ENCODE data around the gene KDSR. TPM values are rescaled to one million over a fixed set of nuclear protein-coding genes. Genes with fewer than 3 reads are reported as not detected.

KDSR gene
- total and polyA plus RNA-seq, 2 of the 13 experiments (the other 11 are each of a cell fraction or from before 2014, with no cell fraction given), result 10.4 to 20.9 TPM

GRCh38 chr18:63326011-63326410 lies 41.0 kb downstream of the KDSR start:
- Histone ChIP-seq H3K79me2 (ENCODE audit: insufficient read depth, low read length) (no peaks in the 10 kb centered on the region), H3K4me3 (replicated peaks in 1 of 3; ENCODE audit: insufficient read depth in 1 of 3, low read depth in 2 of 3, low read length in 3 of 3) (no peak overlapping the region), H3K9ac (ENCODE audit: insufficient read depth, low read depth, low read length) (no peak overlapping the region), H2AFZ (ENCODE audit: low read length) (no peak overlapping the region), H3K27me3 (ENCODE audit: control insufficient read depth in 1 of 2, insufficient read depth in 2 of 2, low read length in 2 of 2) (no peaks in the 10 kb centered on the region), H3K4me2 (ENCODE audit: low read depth, low read length) (no peak overlapping the region), H3K4me1 (ENCODE audit: insufficient read depth, low read length) (peaks cover 16% of the 10 kb centered on the region), H4K20me1 (ENCODE audit: insufficient read depth, low read length) (no peaks in the 10 kb centered on the region), H3K36me3 (replicated peaks in 1 of 2; ENCODE audit: control insufficient read depth in 1 of 2, insufficient read depth in 2 of 2, low read length in 2 of 2) (0 out of 5 replicates have a peak, but pooled peaks cover 0 to 8% of the 10 kb centered on the region in 2 experiments), H3K27ac (ENCODE audit: extremely low read length, insufficient read depth, low read length) (no peak overlapping the region), H3K9me3 (ENCODE audit: low read length) (no peaks in the 10 kb centered on the region)
- FAIRE-seq (no peak), DNase-seq (ENCODE audit: low spot score) (no peak), ATAC-seq (no peak)
- in situ Hi-C loops (cut with HindIII; ENCODE audit: extremely low pct_ligation_motif_present, low pct_unique_long_range_greater_than_20kb), result no loop called here
- ChIA-PET POLR2A (interaction anchor here (1.4 kb wide), 1 partner anchor 41 kb away, joined by 3 read pairs; the partner anchor contains the start of gene KDSR), CTCF (ENCODE audit: low intra/inter-chr PET ratio, low total read pairs) (no interaction called here)
- intact Hi-C loops (cut with micrococcal nuclease; ENCODE audit: unreplicated experiment), result no loop called here
- BruUV-seq (replicated peaks), result no TSS peak
- TF ChIP-seq ZNF891 (CRISPR knock-in tag; IDR thresholded peaks at IDR 0.05) (no peak), TERF1 (CRISPR knock-in tag; IDR thresholded peaks at IDR 0.05) (no peak), FOXO1 (CRISPR knock-in tag; IDR thresholded peaks at IDR 0.05) (no peak), ISX (CRISPR knock-in tag; conservative IDR thresholded peaks at IDR 0.05) (no peak), ZNF44 (CRISPR knock-in tag; IDR thresholded peaks at IDR 0.05) (no peak), ZFY (CRISPR knock-in tag; IDR thresholded peaks at IDR 0.05) (no peak), PRDM10 (CRISPR knock-in tag; IDR thresholded peaks at IDR 0.05; ENCODE audit: low read depth) (no peak), ZNF331 (CRISPR knock-in tag; IDR thresholded peaks at IDR 0.05) (no peak), SNAPC4 (CRISPR knock-in tag; IDR thresholded peaks at IDR 0.05) (no peak), BRCA1 (CRISPR knock-in tag; IDR thresholded peaks at IDR 0.05) (no peak), SP2 (CRISPR knock-in tag; IDR thresholded peaks at IDR 0.05) (no peak)
- 78% methylated on average over 5 of the region's 5 CpGs for WGBS (ENCODE audit: low lambda C conversion rate)

Data from HepG2 (cell line).